Erythroblast (primary cell): ENCODE measurements around the gene FOXL2.
A peak's percentile ranks its signal among the peaks of the same experiment; 100 is the strongest.
"Not testable (repeated sequence)": the region's sequence is repeated elsewhere in the genome, so short reads cannot be mapped to it uniquely, and the experiment has no call there.

ENCODE experiments used
- DNase-seq, 2 experiments: peaks; one replicate each; lab custom pipeline; 2025; lab: John Stamatoyannopoulos, UW
- GATA1 ChIP-seq: IDR thresholded peaks from 2 replicates; pipeline ENCODE4 v1.6.1; 2011; ENCODE audit warnings: low read depth, mild to moderate bottlenecking, control low read depth, low read length, moderate library complexity
- POLR2A ChIP-seq: IDR thresholded peaks from 2 replicates; pipeline ENCODE4 v1.6.1; 2011; ENCODE audit warnings: mild to moderate bottlenecking, low read length

FOXL2 gene

GRCh38 chr3:138923531-138923994 lies 23.4 kb downstream of the FOXL2 start:
- peak; percentile 79 to 89 for DNase-seq

GRCh38 chr3:138922400-138922799 lies 24.5 kb downstream of the FOXL2 start:
- not testable (repeated sequence) for DNase-seq

More at GRCh38 chr3:138923531-138923994, 23.4 kb downstream of the FOXL2 start:
- TF ChIP-seq POLR2A (no peak), GATA1 (no peak)

GRCh38 chr3:138921316-138922292 lies 25.3 kb downstream of the FOXL2 start:
- DNase-seq: no peak
- TF ChIP-seq POLR2A (no peak), GATA1 (no peak)

- no peak for TF ChIP-seq POLR2A
- TF ChIP-seq GATA1: no peak
Measured at GRCh38 chr3:138919325-138919724, 27.6 kb downstream of the FOXL2 start.

GRCh38 chr3:138916824-138917223 lies 30.1 kb downstream of the FOXL2 start:
- TF ChIP-seq GATA1: no peak
- no peak for TF ChIP-seq POLR2A
- no peak for DNase-seq

More at GRCh38 chr3:138919325-138919724, 27.6 kb downstream of the FOXL2 start:
- DNase-seq: no peak

- TF ChIP-seq POLR2A: peak; percentile 27
- TF ChIP-seq GATA1: no peak
- peak; percentile 89 to 92 for DNase-seq
Measured at GRCh38 chr3:138915503-138916498, 31.1 kb downstream of the FOXL2 start.

GRCh38 chr3:138914870-138915502 lies 32.0 kb downstream of the FOXL2 start:
- no peak for DNase-seq

GRCh38 chr3:138913766-138914165 lies 33.2 kb downstream of the FOXL2 start:
- DNase-seq: peak in 1 of 2 experiments; percentile 13
- TF ChIP-seq GATA1 (no peak), POLR2A (no peak)

More at GRCh38 chr3:138914870-138915502, 32.0 kb downstream of the FOXL2 start:
- TF ChIP-seq POLR2A (peak; percentile 29), GATA1 (no peak)

GRCh38 chr3:138912237-138912636 lies 34.7 kb downstream of the FOXL2 start:
- peak; percentile 9 to 23 for DNase-seq
- TF ChIP-seq GATA1: no peak
- TF ChIP-seq POLR2A: no peak

- no peak for DNase-seq
- TF ChIP-seq GATA1 (no peak), POLR2A (no peak)
Measured at GRCh38 chr3:138911621-138912020, 35.3 kb downstream of the FOXL2 start.

GRCh38 chr3:138909904-138910303 lies 37.0 kb downstream of the FOXL2 start:
- TF ChIP-seq GATA1: no peak
- no peak for TF ChIP-seq POLR2A
- DNase-seq: no peak

- TF ChIP-seq GATA1 (no peak), POLR2A (no peak)
- DNase-seq: no peak
Measured at GRCh38 chr3:138908846-138909245, 38.1 kb downstream of the FOXL2 start.

- TF ChIP-seq POLR2A: no peak
- no peak for TF ChIP-seq GATA1
- no peak for DNase-seq
Measured at GRCh38 chr3:138907539-138907938, 39.4 kb downstream of the FOXL2 start.
